Smooth muscle cell (in vitro differentiated cells): ENCODE data around the gene ZNF532. TPM values are rescaled to one million over a fixed set of nuclear protein-coding genes. Genes with fewer than 3 reads are reported as not detected.
"Not testable (repeated sequence)": the region's sequence is repeated elsewhere in the genome, so short reads cannot be mapped to it uniquely, and the experiment has no call there.

Experiments
- DNase-seq: peaks from one replicate; lab custom pipeline; 2025; ENCODE audit not compliant: unreplicated experiment; lab: John Stamatoyannopoulos, UW
- H2AFZ ChIP-seq: fragments of 200-600 bp; sonication (generic); 2 replicates; pipeline ENCODE4 v1.6.0; 2016; ENCODE audit warnings: antibody characterized with exemption, low read depth, mild to moderate bottlenecking
- H3F3A ChIP-seq: fragments of 200-600 bp; sonication (generic); 2 replicates; pipeline ENCODE4 v1.6.0; 2017; ENCODE audit warnings: antibody characterized with exemption, low read depth
- H3K27ac ChIP-seq: fragments of 200-600 bp; sonication (generic); 2 replicates; pipeline ENCODE4 v1.5.1; 2016; ENCODE audit warnings: low read depth, mild to moderate bottlenecking
- H3K27me3 ChIP-seq: fragments of 200-600 bp; sonication (generic); 2 replicates; pipeline ENCODE4 v1.6.1; 2016; ENCODE audit warnings: low read depth, mild to moderate bottlenecking
- H3K36me3 ChIP-seq: fragments of 200-600 bp; sonication (generic); 2 replicates; pipeline ENCODE4 v1.5.1; 2016; ENCODE audit warnings: low read depth
- H3K4me1 ChIP-seq: fragments of 200-600 bp; sonication (generic); 2 replicates; pipeline ENCODE4 v1.5.1; 2016; ENCODE audit warnings: low read depth
- H3K4me2 ChIP-seq: fragments of 200-600 bp; sonication (generic); 2 replicates; pipeline ENCODE4 v1.6.0; 2016; ENCODE audit warnings: mild to moderate bottlenecking
- H3K4me3 ChIP-seq: fragments of 200-600 bp; sonication (generic); 2 replicates; pipeline ENCODE4 v1.5.1; 2016; ENCODE audit warnings: mild to moderate bottlenecking
- H3K79me2 ChIP-seq: fragments of 200-600 bp; sonication (generic); 2 replicates; pipeline ENCODE4 v1.6.0; 2016; ENCODE audit warnings: low read depth, mild to moderate bottlenecking
- H3K9ac ChIP-seq: fragments of 200-600 bp; sonication (generic); 2 replicates; pipeline ENCODE4 v1.6.0; 2016; ENCODE audit warnings: low read depth
- H3K9me3 ChIP-seq: fragments of 200-600 bp; sonication (generic); replicated peaks from 2 replicates; pipeline ENCODE4 v1.5.1; 2016; ENCODE audit warnings: low read depth
- H4K20me1 ChIP-seq: fragments of 200-600 bp; sonication (generic); 2 replicates; pipeline ENCODE4 v1.6.0; 2016; ENCODE audit warnings: low read depth
- WGBS: methylation state at CpG from one replicate; pipeline ENCODE4 v1.1.7; 2016; ENCODE audit warnings: low lambda C conversion rate; 5-methylcytosine and 5-hydroxymethylcytosine counted together
- polyA plus RNA-seq: library from polyadenylated mRNA; unstranded; fragments of >200 nt; fragmentation: Nextera tagmentation; extraction: Ambion mirVana; gene quantifications from 2 replicates; pipeline ENCODE4 v1.2.1, GENCODE V29; 2016
- total RNA-seq: library from RNA; depleted of rRNA; stranded (reverse); fragments of >200 nt; gene quantifications from 2 replicates; pipeline ENCODE4 v1.2.3, GENCODE V29; 2014
- TF ChIP-seq, protein P1 (sequence below): fragments of 200-600 bp; sonication (generic); IDR thresholded peaks from 2 replicates; pipeline ENCODE4 v1.5.1; 2017; ENCODE audit warnings: borderline replicate concordance, mild to moderate bottlenecking, antibody characterized with exemption; ENCODE audit not compliant: insufficient read depth, poor library complexity, severe bottlenecking

ZNF532 gene
- total and polyA plus RNA-seq, 2 experiments from 2014 or later = 31.6 to 126 TPM

DNA sequence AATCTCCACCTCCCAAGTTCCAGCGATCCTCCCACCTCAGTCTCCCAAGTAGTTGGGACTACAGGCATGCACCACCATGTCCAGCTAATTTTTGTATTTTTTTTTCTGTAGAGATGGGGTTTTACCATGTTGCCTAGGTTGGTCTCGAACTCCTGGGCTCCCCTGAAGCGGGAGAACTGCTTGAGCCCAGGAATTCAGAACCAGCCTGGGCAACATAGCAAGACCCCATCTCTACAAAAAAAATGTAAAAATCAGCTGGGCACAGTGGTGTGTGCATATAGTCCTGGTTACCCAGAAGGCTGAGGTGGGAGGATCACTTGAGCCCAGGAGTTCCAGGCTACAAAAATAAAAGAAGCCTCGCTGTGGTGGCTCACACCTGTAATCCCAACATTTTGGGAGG, 12.0 kb upstream of the ZNF532 start:
- peaks cover 11% of the 10 kb centered on the region for H3F3A ChIP-seq
- H3K9me3 ChIP-seq = no peaks in the 10 kb centered on the region
- H3K27me3 ChIP-seq = no peaks in the 10 kb centered on the region
- peaks cover 29% of the 10 kb centered on the region for H3K4me1 ChIP-seq
- no peaks in the 10 kb centered on the region for H3K36me3 ChIP-seq
- TF ChIP-seq, protein P1, sequence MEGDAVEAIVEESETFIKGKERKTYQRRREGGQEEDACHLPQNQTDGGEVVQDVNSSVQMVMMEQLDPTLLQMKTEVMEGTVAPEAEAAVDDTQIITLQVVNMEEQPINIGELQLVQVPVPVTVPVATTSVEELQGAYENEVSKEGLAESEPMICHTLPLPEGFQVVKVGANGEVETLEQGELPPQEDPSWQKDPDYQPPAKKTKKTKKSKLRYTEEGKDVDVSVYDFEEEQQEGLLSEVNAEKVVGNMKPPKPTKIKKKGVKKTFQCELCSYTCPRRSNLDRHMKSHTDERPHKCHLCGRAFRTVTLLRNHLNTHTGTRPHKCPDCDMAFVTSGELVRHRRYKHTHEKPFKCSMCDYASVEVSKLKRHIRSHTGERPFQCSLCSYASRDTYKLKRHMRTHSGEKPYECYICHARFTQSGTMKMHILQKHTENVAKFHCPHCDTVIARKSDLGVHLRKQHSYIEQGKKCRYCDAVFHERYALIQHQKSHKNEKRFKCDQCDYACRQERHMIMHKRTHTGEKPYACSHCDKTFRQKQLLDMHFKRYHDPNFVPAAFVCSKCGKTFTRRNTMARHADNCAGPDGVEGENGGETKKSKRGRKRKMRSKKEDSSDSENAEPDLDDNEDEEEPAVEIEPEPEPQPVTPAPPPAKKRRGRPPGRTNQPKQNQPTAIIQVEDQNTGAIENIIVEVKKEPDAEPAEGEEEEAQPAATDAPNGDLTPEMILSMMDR = no peak
- H2AFZ ChIP-seq = no peak overlapping the region
- no peak for DNase-seq
- no peak overlapping the region for H3K4me2 ChIP-seq
- no peak overlapping the region for H3K4me3 ChIP-seq
- H3K79me2 ChIP-seq = no peaks in the 10 kb centered on the region
- H4K20me1 ChIP-seq = no peaks in the 10 kb centered on the region
- WGBS = 100% methylated on average over 4 of the region's 4 CpGs
- H3K27ac ChIP-seq = no peak overlapping the region
- no peak overlapping the region for H3K9ac ChIP-seq

DNA sequence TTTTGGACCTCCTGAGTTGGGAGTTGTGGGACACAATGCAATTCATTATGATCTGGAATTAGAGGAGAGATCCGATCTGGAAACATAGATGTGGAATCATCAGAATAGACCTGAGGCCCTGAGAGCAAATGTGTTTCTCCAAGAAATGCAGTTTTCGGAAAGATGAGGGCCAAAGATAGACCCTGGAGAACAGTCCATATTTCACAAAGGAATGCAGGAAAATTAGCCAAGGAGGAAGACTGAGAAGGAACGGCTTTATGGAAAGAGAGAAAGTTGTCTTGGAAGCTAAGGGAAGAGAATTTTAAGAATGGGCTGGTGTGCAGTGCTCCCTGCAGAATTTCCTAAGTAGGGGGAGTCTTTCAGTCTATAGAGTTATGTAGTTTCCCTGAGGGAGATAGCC, 11.1 kb upstream of the ZNF532 start:
- TF ChIP-seq, protein P1 = no peak
- no peaks in the 10 kb centered on the region for H3K27me3 ChIP-seq
- DNase-seq = no peak
- H4K20me1 ChIP-seq = no peaks in the 10 kb centered on the region
- peaks cover 21% of the 10 kb centered on the region for H3K4me1 ChIP-seq
- H3K79me2 ChIP-seq = no peaks in the 10 kb centered on the region
- no peaks in the 10 kb centered on the region for H3K9me3 ChIP-seq
- no peaks in the 10 kb centered on the region for H3K36me3 ChIP-seq
- H3F3A ChIP-seq = peaks cover 4% of the 10 kb centered on the region
- no peak overlapping the region for H3K27ac ChIP-seq
- H2AFZ ChIP-seq = no peak overlapping the region
- H3K4me3 ChIP-seq = no peak overlapping the region
- no peak overlapping the region for H3K4me2 ChIP-seq
- WGBS = 97% methylated on average over 3 of the region's 3 CpGs
- H3K9ac ChIP-seq = no peak overlapping the region

DNA sequence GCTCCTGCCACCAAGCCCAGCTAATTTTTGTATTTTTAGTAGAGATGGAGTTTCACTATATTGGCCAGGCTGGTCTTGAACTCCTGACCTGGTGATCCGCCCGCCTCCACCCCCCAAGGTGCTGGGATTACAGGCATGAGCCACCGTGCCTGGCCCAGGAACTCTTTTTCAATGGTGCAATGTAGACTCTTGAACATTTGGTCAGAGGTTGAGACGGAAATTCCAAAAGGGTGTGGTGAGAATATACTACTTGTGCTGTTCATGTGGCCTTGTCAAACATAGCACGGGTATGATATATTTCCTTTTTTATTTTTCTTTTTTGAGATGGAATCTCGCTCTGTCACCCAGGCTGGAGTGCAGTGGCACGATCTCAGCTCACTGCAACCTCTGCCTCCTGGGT, 9.2 kb upstream of the ZNF532 start:
- H3K79me2 ChIP-seq, H2AFZ ChIP-seq, H3F3A ChIP-seq, H4K20me1 ChIP-seq, H3K36me3 ChIP-seq, H3K27ac ChIP-seq, H3K9me3 ChIP-seq, H3K4me2 ChIP-seq, H3K9ac ChIP-seq, DNase-seq, H3K27me3 ChIP-seq, H3K4me3 ChIP-seq: not testable (repeated sequence)
- 97% methylated on average over 7 of the region's 7 CpGs for WGBS
- peaks cover 33% of the 10 kb centered on the region for H3K4me1 ChIP-seq

DNA sequence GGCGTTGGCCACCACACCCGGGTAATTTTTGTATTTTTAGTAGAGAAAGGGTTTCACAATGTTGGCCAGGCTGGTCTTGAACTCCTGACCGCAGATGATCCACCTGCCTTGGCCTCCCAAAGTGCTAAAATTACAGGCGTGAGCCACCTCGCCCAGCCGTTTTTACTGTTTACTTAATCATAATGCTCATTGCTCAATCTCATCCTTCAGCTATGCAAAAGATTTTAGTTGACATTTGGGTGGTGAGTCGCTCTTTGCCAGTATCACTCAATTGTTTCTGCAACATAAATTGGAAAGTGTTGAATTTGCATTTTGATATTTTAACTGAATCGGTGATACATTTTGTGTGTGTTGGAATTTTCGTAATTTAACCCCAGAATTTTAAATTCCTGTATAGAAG, 7.8 kb upstream of the ZNF532 start:
- Histone ChIP-seq H3K9ac (no peak overlapping the region), H3F3A (no peaks in the 10 kb centered on the region), H3K27ac (no peak overlapping the region), H3K4me2 (no peak overlapping the region), H3K4me3 (no peak overlapping the region), H3K9me3 (no peaks in the 10 kb centered on the region), H3K4me1 (peaks cover 34% of the 10 kb centered on the region), H3K36me3 (no peaks in the 10 kb centered on the region), H4K20me1 (no peaks in the 10 kb centered on the region), H2AFZ (no peak overlapping the region), H3K27me3 (no peaks in the 10 kb centered on the region), H3K79me2 (peaks cover 3% of the 10 kb centered on the region)
- TF ChIP-seq, protein P1 = no peak
- no peak for DNase-seq
- WGBS = 66% methylated on average over 9 of the region's 9 CpGs
